ENCODE data around the gene FAM169A.
"Not testable (repeated sequence)": the region's sequence is repeated elsewhere in the genome, so short reads cannot be mapped to it uniquely, and the experiment has no call there.

The FAM169A gene

GRCh38 chr5:74865804-74866595, at the start of gene FAM169A:
Gene FAM169A, minus strand, starts transcription at chr5:74866387. Its CDS starts 24,711 bp downstream, at chr5:74841676.
- peak; percentile 50 for DNase-seq (ENCODE audit: low spot score)

- no peak for DNase-seq (ENCODE audit: low spot score)
Measured at GRCh38 chr5:74915488-74915887, 49.3 kb upstream of the FAM169A start.

GRCh38 chr5:74911421-74911820, 45.2 kb upstream of the FAM169A start:
- not testable (repeated sequence) for DNase-seq (ENCODE audit: low spot score)

- not testable (repeated sequence) for DNase-seq (ENCODE audit: low spot score)
Measured at GRCh38 chr5:74909888-74910287, 43.7 kb upstream of the FAM169A start.

GRCh38 chr5:74908237-74908636, 42.0 kb upstream of the FAM169A start:
- not testable (repeated sequence) for DNase-seq (ENCODE audit: low spot score)

GRCh38 chr5:74904713-74905112, 38.5 kb upstream of the FAM169A start:
- not testable (repeated sequence) for DNase-seq (ENCODE audit: low spot score)

- DNase-seq (ENCODE audit: low spot score) = peak; percentile 4
Measured at GRCh38 chr5:74903165-74903787, 37.1 kb upstream of the FAM169A start.

GRCh38 chr5:74897049-74897448, 30.9 kb upstream of the FAM169A start:
- no peak for DNase-seq (ENCODE audit: low spot score)

- DNase-seq (ENCODE audit: low spot score) = no peak
Measured at GRCh38 chr5:74895906-74896305, 29.7 kb upstream of the FAM169A start.

GRCh38 chr5:74894351-74894750, 28.2 kb upstream of the FAM169A start:
- no peak for DNase-seq (ENCODE audit: low spot score)

GRCh38 chr5:74892921-74893320, 26.7 kb upstream of the FAM169A start:
- DNase-seq (ENCODE audit: low spot score) = no peak

GRCh38 chr5:74889523-74890105, 23.4 kb upstream of the FAM169A start:
- no peak for DNase-seq (ENCODE audit: low spot score)

- no peak for DNase-seq (ENCODE audit: low spot score)
Measured at GRCh38 chr5:74888117-74888516, 21.9 kb upstream of the FAM169A start.

- no peak for DNase-seq (ENCODE audit: low spot score)
Measured at GRCh38 chr5:74885170-74885569, 19.0 kb upstream of the FAM169A start.

- not testable (repeated sequence) for DNase-seq (ENCODE audit: low spot score)
Measured at GRCh38 chr5:74882379-74883134, 16.4 kb upstream of the FAM169A start.

GRCh38 chr5:74877624-74878304, 11.6 kb upstream of the FAM169A start:
- no peak for DNase-seq (ENCODE audit: low spot score)

GRCh38 chr5:74875994-74876791, 10.0 kb upstream of the FAM169A start:
- DNase-seq (ENCODE audit: low spot score) = no peak

GRCh38 chr5:74873525-74874249, 7.5 kb upstream of the FAM169A start:
- no peak for DNase-seq (ENCODE audit: low spot score)

- DNase-seq (ENCODE audit: low spot score) = no peak
Measured at GRCh38 chr5:74870299-74871067, 4.3 kb upstream of the FAM169A start.

Data from CD4-positive, alpha-beta T cell treated with Interleukin-15 for 4 hours (primary cell).